Heart right ventricle (tissue), 16 donors: ENCODE measurements around the gene LMX1A. TPM values are rescaled to one million over a fixed set of nuclear protein-coding genes. Genes with fewer than 3 reads are reported as not detected.

ENCODE experiments used
- ATAC-seq, 8 donors: fragments of 200-7000 bp; cut with Tn5 transposase; one replicate each; pipeline ENCODE4 v1.9.1; 2020; ENCODE audit warnings: mild to moderate bottlenecking in 8 of 8, moderate library complexity in 8 of 8, moderate number of reproducible peaks in 1 of 8
- DNase-seq, 2 donors: peaks; one replicate each; pipeline ENCODE4 v3.0.0-alpha.2; 2020
- H3K27ac ChIP-seq, 10 donors: fragments of 200-600 bp; sonication (generic) in 2 of 10; one replicate each; pipeline versions ENCODE4 v1.5.0 to v1.8.0; 2020 to 2022; ENCODE audit warnings: mild to moderate bottlenecking in 3 of 10
- H3K27me3 ChIP-seq, 7 donors: fragments of 200-600 bp; one replicate each; pipeline ENCODE4 v1.8.0; 2021 to 2022; ENCODE audit warnings: mild to moderate bottlenecking in 2 of 7
- H3K36me3 ChIP-seq, 9 donors: fragments of 200-600 bp; sonication (generic) in 1 of 9; one replicate each; pipeline versions ENCODE4 v1.5.0 to v1.8.0; 2020 to 2022; ENCODE audit warnings: mild to moderate bottlenecking in 2 of 9
- H3K4me1 ChIP-seq, 9 donors: fragments of 200-600 bp; sonication (generic) in 1 of 9; one replicate each; pipeline versions ENCODE4 v1.5.0 to v1.8.0; 2020 to 2022; ENCODE audit warnings: mild to moderate bottlenecking in 4 of 9
- H3K4me3 ChIP-seq, 10 donors: fragments of 200-600 bp; sonication (generic) in 2 of 10; one replicate each; pipeline versions ENCODE4 v1.5.0 to v1.8.0; 2020 to 2022; ENCODE audit warnings: mild to moderate bottlenecking in 7 of 10, moderate library complexity in 2 of 10
- H3K9me3 ChIP-seq, 11 donors: fragments of 200-600 bp in 10 of 11; sonication (generic) in 2 of 11; one replicate each; pipeline versions ENCODE4 v1.5.0 to v1.8.0; 2013 to 2022; ENCODE audit warnings: mild to moderate bottlenecking in 2 of 11, control low read depth in 1 of 11, moderate library complexity in 1 of 11
- WGBS, 2 donors: extraction: QIAGEN DNeasy Blood & Tissue Kit; methylation state at CpG; one replicate each; pipeline ENCODE4 v1.1.7; 2013; ENCODE audit warnings: inconsistent platforms in 1 of 2; 5-methylcytosine and 5-hydroxymethylcytosine counted together
- intact Hi-C, 10 donors: fragments of 100-400 bp; cut with DNase I; formaldehyde crosslinking; loops; one replicate each; pipeline versions ENCODE4 v1.11.1 to v1.14.2; 2022
- polyA plus RNA-seq, 2 donors: library from polyadenylated mRNA; stranded (reverse); fragments of 200-250 nt; gene quantifications; one replicate each; pipeline ENCODE4 v1.2.3, GENCODE V29; 2013
- total RNA-seq, 10 donors: library from RNA; stranded (reverse); fragmentation: NEBNext Ultra II Directional in 3 of 10; extraction: Animal tissue kit (Norgen Biotek cat#: 25700) in 3 of 10; gene quantifications; one replicate each; pipeline versions ENCODE4 v1.2.1 to v1.2.4, GENCODE V29; 2021 to 2023
- TF ChIP-seq, protein P1 (sequence below), 9 donors: fragments of 200-600 bp; sonication (generic) in 2 of 9; IDR thresholded peaks; one replicate each; pipeline versions ENCODE4 v1.5.0 to v1.8.0; 2021 to 2022; ENCODE audit warnings: antibody characterized with exemption in 9 of 9, mild to moderate bottlenecking in 5 of 9, moderate library complexity in 1 of 9
- donor health status: Arrhythmogenic right ventricular cardiomyopathy.
- donor health status: ischemic (EF 13 %, LVEDD 7.1; RV severe dilation, severe dysfunction).
- donor health status: healthy with polysubstance abuse.
- donor health status: DM: no; HTN: yes; CAD: no.
- donor health status: DM: no; HTN: no; CAD: no.
- donor health status: ischemic (EF 25% LVEDD 6.9; RV normal size, moderate dysfunction).
- donor health status: ischemic (EF 25% LVEDD 5.7; RV mildly dilated, moderate dysfunction).
- donor health status: healthy.
- donor health status: DM: yes; HTN: yes; CAD: no.
- donor health status: Ischemic cardiomyopathy.
- donor health status: ischemic (EF 35%, LVEDD 5.7; RV mildly dilated, moderate dysfunction).
- donor health status: nonischemic (EF 11% LVEDD 7.7; RV severe dilation, severe dysfunction).
- donor health status: DM: yes; HTN: yes; CAD: no.
- donor health status: PGD.
- donor health status: ischemic (EF 29% LVEDD 5.4; RV normal size, mild dysfunction).
- donor health status: nonischemic (EF 23%, LVEDD 6.1; RV moderate dilation, normal function).

The LMX1A gene
- total and polyA plus RNA-seq, 12 donors, result 0.04 to 0.19 (median 0.14) TPM; not detected in 9

DNA sequence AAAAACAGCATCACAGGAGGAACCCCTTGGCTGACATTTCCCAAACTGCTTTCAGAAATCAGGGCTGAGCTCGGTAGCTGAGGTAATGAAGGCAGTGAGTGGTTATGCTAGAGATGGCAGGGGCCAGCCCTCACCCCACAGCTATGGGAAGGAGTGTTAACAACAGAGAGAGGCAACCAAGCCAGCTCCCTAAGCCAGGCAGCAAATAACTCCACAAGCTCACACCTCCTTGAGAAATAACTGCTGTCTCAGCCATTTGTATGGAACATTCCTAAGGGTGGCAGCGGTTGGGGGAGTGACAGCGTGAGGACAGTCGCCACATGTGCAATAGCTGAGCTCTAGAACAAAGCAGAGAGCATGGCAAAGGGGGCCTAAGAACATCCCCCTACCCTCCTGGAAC, 42.6 kb downstream of the LMX1A start:
- intact Hi-C loops, result loop anchor here in 1 of 10 donors (5.0 kb wide), 1 partner anchor 1358 kb away; no protein-coding TSS in a partner anchor

DNA sequence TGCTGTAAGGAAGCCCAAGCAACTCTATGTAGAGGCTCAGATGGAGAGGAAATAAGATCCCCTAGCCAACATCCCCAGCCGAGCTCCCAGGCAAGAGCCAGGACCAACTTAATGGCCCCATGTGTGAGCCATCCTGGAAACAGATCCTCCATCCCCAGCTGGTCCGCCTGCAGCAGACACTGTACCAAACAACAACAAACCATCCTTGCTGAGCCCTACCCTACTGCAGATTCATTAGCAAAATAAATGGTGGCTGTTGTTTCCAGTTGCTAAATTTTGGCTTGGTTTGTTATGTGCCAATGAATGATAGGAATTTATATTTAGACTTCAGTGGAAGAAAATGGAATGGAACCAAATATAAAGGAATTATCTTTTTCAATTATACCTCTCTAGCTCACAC, 43.9 kb downstream of the LMX1A start:
- TF ChIP-seq, protein P1, sequence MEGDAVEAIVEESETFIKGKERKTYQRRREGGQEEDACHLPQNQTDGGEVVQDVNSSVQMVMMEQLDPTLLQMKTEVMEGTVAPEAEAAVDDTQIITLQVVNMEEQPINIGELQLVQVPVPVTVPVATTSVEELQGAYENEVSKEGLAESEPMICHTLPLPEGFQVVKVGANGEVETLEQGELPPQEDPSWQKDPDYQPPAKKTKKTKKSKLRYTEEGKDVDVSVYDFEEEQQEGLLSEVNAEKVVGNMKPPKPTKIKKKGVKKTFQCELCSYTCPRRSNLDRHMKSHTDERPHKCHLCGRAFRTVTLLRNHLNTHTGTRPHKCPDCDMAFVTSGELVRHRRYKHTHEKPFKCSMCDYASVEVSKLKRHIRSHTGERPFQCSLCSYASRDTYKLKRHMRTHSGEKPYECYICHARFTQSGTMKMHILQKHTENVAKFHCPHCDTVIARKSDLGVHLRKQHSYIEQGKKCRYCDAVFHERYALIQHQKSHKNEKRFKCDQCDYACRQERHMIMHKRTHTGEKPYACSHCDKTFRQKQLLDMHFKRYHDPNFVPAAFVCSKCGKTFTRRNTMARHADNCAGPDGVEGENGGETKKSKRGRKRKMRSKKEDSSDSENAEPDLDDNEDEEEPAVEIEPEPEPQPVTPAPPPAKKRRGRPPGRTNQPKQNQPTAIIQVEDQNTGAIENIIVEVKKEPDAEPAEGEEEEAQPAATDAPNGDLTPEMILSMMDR (IDR thresholded peaks at IDR 0.05), result no peak
- H3K27me3 ChIP-seq, result peaks cover 0 to 48% (median 28%) of the 10 kb centered on the region in 7 donors
- ATAC-seq, result no peak
- no peak for DNase-seq
- H3K4me1 ChIP-seq, result no peaks in the 10 kb centered on the region
- H3K36me3 ChIP-seq, result no peaks in the 10 kb centered on the region
- peaks cover 0 to 14% (median 6%) of the 10 kb centered on the region in 11 donors for H3K9me3 ChIP-seq
- no peak overlapping the region for H3K27ac ChIP-seq
- WGBS, 2 donors, result 69 to 78% methylated on average over 2 of the region's 2 CpGs
- no peak overlapping the region for H3K4me3 ChIP-seq
- intact Hi-C loops, result loop anchor here in 1 of 10 donors (5.0 kb wide), 1 partner anchor 1360 kb away; no protein-coding TSS in a partner anchor

More for the DNA sequence above, 42.6 kb downstream of the LMX1A start:
- DNase-seq, result no peak
- Histone ChIP-seq H3K36me3 (no peaks in the 10 kb centered on the region), H3K27ac (no peak overlapping the region), H3K4me1 (no peaks in the 10 kb centered on the region), H3K9me3 (peaks cover 0 to 14% (median 6%) of the 10 kb centered on the region in 11 donors), H3K4me3 (no peak overlapping the region), H3K27me3 (peaks cover 0 to 49% (median 31%) of the 10 kb centered on the region in 7 donors)
- TF ChIP-seq, protein P1 (IDR thresholded peaks at IDR 0.05), result no peak
- ATAC-seq, result no peak
- 28 to 40% methylated on average over 4 of the region's 4 CpGs for WGBS, 2 donors

DNA sequence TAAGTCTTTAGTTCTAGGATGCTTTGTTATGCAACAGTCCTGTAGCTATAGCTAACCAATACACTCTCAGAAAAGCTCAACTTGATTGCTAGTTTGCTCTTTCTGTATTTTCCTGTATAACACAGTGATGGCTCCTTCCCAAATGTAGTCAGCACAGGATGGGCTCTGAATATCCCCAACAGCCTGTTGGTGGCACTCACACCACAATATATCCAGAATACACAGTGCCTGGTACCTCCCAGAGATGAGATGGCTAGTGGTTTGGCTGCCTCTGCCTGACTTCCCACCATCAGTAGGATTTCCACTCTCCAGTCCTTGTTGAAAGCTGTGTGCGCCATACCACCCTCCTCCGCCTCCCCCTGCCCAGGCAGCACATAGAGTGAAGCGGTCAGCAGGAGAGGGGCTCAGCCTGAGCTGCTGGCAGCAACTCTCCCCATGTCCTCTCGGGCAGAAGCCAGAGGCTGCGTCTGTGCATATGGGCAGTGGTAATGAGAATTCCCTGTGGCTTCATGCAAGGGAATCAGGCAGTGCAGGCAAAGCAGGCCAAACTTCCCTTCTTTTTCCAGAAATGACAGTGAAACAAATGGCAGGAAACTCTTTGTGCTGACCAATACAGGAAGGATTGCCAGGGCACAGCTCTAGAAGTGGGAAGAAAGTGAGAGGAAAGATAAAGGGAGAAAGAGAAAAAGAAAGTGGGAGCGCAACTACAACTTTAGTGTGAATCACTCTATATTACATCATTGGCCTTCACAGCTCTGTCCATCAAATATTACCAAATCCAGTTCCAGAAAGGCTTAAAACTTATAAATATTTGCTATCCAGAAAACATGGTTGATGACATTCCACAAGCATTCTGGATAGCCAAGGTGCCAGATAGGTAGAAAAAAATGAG, 49.7 kb downstream of the LMX1A start:
- Histone ChIP-seq H3K4me1 (no peaks in the 10 kb centered on the region), H3K9me3 (peaks cover 0 to 2% (median 0%) of the 10 kb centered on the region in 11 donors), H3K36me3 (no peaks in the 10 kb centered on the region), H3K27ac (no peak overlapping the region), H3K4me3 (no peak overlapping the region), H3K27me3 (peaks cover 0 to 39% (median 8%) of the 10 kb centered on the region in 7 donors)
- ATAC-seq (peak in 1 of 8 donors; percentile 25), DNase-seq (no peak)
- TF ChIP-seq, protein P1 (IDR thresholded peaks at IDR 0.05), result no peak
- intact Hi-C loops, result no loop called here
- 61 to 62% methylated on average over 6 of the region's 6 CpGs for WGBS, 2 donors

DNA sequence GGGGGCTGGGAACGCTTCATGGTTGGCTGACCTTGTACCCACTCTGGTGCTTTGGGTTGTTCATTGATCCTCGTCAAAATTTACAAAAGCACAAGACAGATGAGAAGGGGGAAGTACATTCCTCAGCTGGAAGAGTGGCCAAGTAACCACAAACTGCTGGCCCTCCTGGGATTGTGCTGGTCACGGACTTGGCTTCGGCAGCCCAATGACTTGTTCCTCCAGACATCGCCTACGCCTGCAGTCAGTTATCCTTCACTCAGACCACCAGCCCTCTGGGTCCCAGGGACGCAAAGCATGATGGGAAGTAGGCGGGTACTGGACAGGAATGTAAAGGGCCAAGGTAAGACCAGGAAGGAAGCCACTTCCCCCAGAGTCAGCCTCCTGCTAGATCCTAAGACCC, 53.1 kb downstream of the LMX1A start:
- H3K27ac ChIP-seq, result no peak overlapping the region
- H3K36me3 ChIP-seq, result no peaks in the 10 kb centered on the region
- no peaks in the 10 kb centered on the region for H3K4me1 ChIP-seq
- ATAC-seq (peak in 2 of 8 donors; percentile 27 to 34), DNase-seq (peak in 1 of 2 donors; percentile 12)
- H3K27me3 ChIP-seq, result peaks cover 0 to 52% (median 8%) of the 10 kb centered on the region in 7 donors
- no peak overlapping the region for H3K4me3 ChIP-seq
- intact Hi-C loops, result no loop called here
- H3K9me3 ChIP-seq, result no peaks in the 10 kb centered on the region
- whole genome bisulfite sequencing, 2 donors, result 75% methylated on average over 8 of the region's 8 CpGs
- TF ChIP-seq, protein P1 (IDR thresholded peaks at IDR 0.05), result no peak
